ENCODE results near the gene RIC8A. TPM values are rescaled to one million over a fixed set of nuclear protein-coding genes. Genes with fewer than 3 reads are reported as not detected.
A peak's percentile ranks its signal among the peaks of the same experiment; 100 is the strongest.

The RIC8A gene
- total and polyA plus RNA-seq, 2 of the 13 experiments (the other 11 are each of a cell fraction or from before 2014, with no cell fraction given), result 62.1 to 63.8 TPM

GRCh38 chr11:235997-236773 is 28.7 kb downstream of the RIC8A start, which contains the start of gene SIRT3:
Gene SIRT3, minus strand, starts transcription at chr11:236342. Its CDS starts 14 bp downstream, at chr11:236328.
- H4K20me1 ChIP-seq (ENCODE audit: insufficient read depth, low read length), result no peaks in the 10 kb centered on the region
- no peaks in the 10 kb centered on the region for H3K9me3 ChIP-seq (ENCODE audit: low read length)
- intact Hi-C loops (cut with micrococcal nuclease; ENCODE audit: unreplicated experiment), result loop anchor here (2.0 kb wide), 1 partner anchor 29 kb away; the partner anchor contains the start of genes BET1L and RIC8A
- peak within 1 kb of the TSS; percentile 91 for H3K9ac ChIP-seq (ENCODE audit: insufficient read depth, low read depth, low read length)
- no TSS peak for BruUV-seq (replicated peaks)
- peak; percentile 73 for DNase-seq (ENCODE audit: low spot score)
- peak; percentile 86 for ATAC-seq
- POLR2A ChIA-PET, result interaction anchor here (1.0 to 3.1 kb wide), 4 partner anchors 20 to 73 kb away, joined by 3 to 20 read pairs (median 8); partner anchors contain the start of genes BET1L and RIC8A
- H2AFZ ChIP-seq (ENCODE audit: low read length), result peak within 1 kb of the TSS; percentile 7
- H3K4me2 ChIP-seq (ENCODE audit: low read depth, low read length), result peak within 1 kb of the TSS; percentile 99
- in situ Hi-C loops (cut with HindIII; ENCODE audit: extremely low pct_ligation_motif_present, low pct_unique_long_range_greater_than_20kb), result no loop called here
- H3K27ac ChIP-seq (ENCODE audit: extremely low read length, insufficient read depth, low read length), result peak within 1 kb of the TSS; percentile 95
- peaks cover 1 to 11% of the 10 kb centered on the region in 2 experiments; a peak in 3 of 5 replicates for H3K36me3 ChIP-seq (replicated peaks in 1 of 2; ENCODE audit: control insufficient read depth in 1 of 2, insufficient read depth in 2 of 2, low read length in 2 of 2)
- FAIRE-seq, result no peak
- no peaks in the 10 kb centered on the region; a peak in 1 of 5 replicates for H3K27me3 ChIP-seq (ENCODE audit: control insufficient read depth in 1 of 2, insufficient read depth in 2 of 2, low read length in 2 of 2)
- peaks cover 27% of the 10 kb centered on the region for H3K79me2 ChIP-seq (ENCODE audit: insufficient read depth, low read length)
- H3K4me1 ChIP-seq (ENCODE audit: insufficient read depth, low read length), result peaks cover 34% of the 10 kb centered on the region
- CTCF ChIA-PET (ENCODE audit: low intra/inter-chr PET ratio, low total read pairs), result no interaction called here
- peak within 1 kb of the TSS; percentile 77 to 94 (median 91) for H3K4me3 ChIP-seq (replicated peaks in 1 of 3; ENCODE audit: insufficient read depth in 1 of 3, low read depth in 2 of 3, low read length in 3 of 3)
- WGBS (ENCODE audit: low lambda C conversion rate), result 0% methylated on average over 21 of the region's 70 CpGs
- no peak for TF ChIP-seq CCDC6 (CRISPR knock-in tag; IDR thresholded peaks at IDR 0.05)
- TF ChIP-seq SKI (IDR thresholded peaks at IDR 0.05; ENCODE audit: partially characterized antibody), result peak; percentile 48
- TF ChIP-seq, protein P1, sequence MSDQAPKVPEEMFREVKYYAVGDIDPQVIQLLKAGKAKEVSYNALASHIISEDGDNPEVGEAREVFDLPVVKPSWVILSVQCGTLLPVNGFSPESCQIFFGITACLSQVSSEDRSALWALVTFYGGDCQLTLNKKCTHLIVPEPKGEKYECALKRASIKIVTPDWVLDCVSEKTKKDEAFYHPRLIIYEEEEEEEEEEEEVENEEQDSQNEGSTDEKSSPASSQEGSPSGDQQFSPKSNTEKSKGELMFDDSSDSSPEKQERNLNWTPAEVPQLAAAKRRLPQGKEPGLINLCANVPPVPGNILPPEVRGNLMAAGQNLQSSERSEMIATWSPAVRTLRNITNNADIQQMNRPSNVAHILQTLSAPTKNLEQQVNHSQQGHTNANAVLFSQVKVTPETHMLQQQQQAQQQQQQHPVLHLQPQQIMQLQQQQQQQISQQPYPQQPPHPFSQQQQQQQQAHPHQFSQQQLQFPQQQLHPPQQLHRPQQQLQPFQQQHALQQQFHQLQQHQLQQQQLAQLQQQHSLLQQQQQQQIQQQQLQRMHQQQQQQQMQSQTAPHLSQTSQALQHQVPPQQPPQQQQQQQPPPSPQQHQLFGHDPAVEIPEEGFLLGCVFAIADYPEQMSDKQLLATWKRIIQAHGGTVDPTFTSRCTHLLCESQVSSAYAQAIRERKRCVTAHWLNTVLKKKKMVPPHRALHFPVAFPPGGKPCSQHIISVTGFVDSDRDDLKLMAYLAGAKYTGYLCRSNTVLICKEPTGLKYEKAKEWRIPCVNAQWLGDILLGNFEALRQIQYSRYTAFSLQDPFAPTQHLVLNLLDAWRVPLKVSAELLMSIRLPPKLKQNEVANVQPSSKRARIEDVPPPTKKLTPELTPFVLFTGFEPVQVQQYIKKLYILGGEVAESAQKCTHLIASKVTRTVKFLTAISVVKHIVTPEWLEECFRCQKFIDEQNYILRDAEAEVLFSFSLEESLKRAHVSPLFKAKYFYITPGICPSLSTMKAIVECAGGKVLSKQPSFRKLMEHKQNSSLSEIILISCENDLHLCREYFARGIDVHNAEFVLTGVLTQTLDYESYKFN (CRISPR knock-in tag; conservative IDR thresholded peaks at IDR 0.05), result 0 out of 2 replicates have a peak, but pooled peaks have one; percentile 39
- no peak for TF ChIP-seq TIGD3 (CRISPR knock-in tag; IDR thresholded peaks at IDR 0.05; ENCODE audit: borderline replicate concordance)
- TF ChIP-seq TBP (CRISPR knock-in tag; IDR thresholded peaks at IDR 0.05), result no peak
- TF ChIP-seq, protein P2, sequence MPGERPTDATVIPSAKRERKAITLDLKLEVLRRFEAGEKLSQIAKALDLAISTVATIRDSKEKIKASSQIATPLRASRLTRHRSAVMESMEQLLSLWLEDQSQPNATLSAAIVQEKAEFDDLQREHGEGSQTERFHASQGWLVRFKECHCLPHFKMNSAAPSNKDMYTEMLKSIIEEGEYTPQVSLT (CRISPR knock-in tag; IDR thresholded peaks at IDR 0.05; ENCODE audit: borderline replicate concordance, low read depth), result no peak
- no peak; the same call in 1 of the 2 replicates for TF ChIP-seq ZNF20 (CRISPR knock-in tag; IDR thresholded peaks at IDR 0.05)
- TF ChIP-seq, protein P3, sequence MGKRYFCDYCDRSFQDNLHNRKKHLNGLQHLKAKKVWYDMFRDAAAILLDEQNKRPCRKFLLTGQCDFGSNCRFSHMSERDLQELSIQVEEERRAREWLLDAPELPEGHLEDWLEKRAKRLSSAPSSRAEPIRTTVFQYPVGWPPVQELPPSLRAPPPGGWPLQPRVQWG (CRISPR knock-in tag; IDR thresholded peaks at IDR 0.05; ENCODE audit: borderline replicate concordance, low read depth), result no peak
- no peak for TF ChIP-seq HNF4G (IDR thresholded peaks at IDR 0.05; ENCODE audit: borderline replicate concordance, low read depth, low read length)
- TF ChIP-seq HNF4G (CRISPR knock-in tag; IDR thresholded peaks at IDR 0.05; ENCODE audit: borderline replicate concordance, low read depth), result no peak
- TF ChIP-seq REXO4 (CRISPR knock-in tag; IDR thresholded peaks at IDR 0.05; ENCODE audit: borderline replicate concordance), result no peak
- TF ChIP-seq MXD1 (CRISPR knock-in tag; IDR thresholded peaks at IDR 0.05), result no peak
- no peak for TF ChIP-seq GATAD2A (CRISPR knock-in tag; IDR thresholded peaks at IDR 0.05)
- no peak; the same call in 1 of the 2 replicates for TF ChIP-seq CBX5 (CRISPR knock-in tag; IDR thresholded peaks at IDR 0.05; ENCODE audit: borderline replicate concordance)
- no peak for TF ChIP-seq ZNF282 (IDR thresholded peaks at IDR 0.05; ENCODE audit: partially characterized antibody)
- TF ChIP-seq, protein P4, sequence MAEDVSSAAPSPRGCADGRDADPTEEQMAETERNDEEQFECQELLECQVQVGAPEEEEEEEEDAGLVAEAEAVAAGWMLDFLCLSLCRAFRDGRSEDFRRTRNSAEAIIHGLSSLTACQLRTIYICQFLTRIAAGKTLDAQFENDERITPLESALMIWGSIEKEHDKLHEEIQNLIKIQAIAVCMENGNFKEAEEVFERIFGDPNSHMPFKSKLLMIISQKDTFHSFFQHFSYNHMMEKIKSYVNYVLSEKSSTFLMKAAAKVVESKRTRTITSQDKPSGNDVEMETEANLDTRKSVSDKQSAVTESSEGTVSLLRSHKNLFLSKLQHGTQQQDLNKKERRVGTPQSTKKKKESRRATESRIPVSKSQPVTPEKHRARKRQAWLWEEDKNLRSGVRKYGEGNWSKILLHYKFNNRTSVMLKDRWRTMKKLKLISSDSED (CRISPR knock-in tag; IDR thresholded peaks at IDR 0.05), result no peak
